Measurements from ENCODE around the gene KANTR.

Gene KANTR

GRCh38 chrX:53093748-53094581 is at the start of gene KANTR:
KANTR (plus strand) TSS chrX:53094142; CDS start chrX:53124273, 30,131 bp downstream.
- in situ Hi-C loops (cut with MboI; ENCODE audit: low pct_unique_long_range_greater_than_20kb, low sequenced_read_pairs): no loop called here
- peak; percentile 99 for DNase-seq

- DNase-seq: no peak
- in situ Hi-C loops (cut with MboI; ENCODE audit: low pct_unique_long_range_greater_than_20kb, low sequenced_read_pairs): no loop called here
These were observed 48.9 kb upstream of the KANTR start for GRCh38 chrX:53044995-53045394.

- DNase-seq: peak; percentile 3
- in situ Hi-C loops (cut with MboI; ENCODE audit: low pct_unique_long_range_greater_than_20kb, low sequenced_read_pairs): no loop called here
These were observed 46.7 kb upstream of the KANTR start for GRCh38 chrX:53047228-53047627.

GRCh38 chrX:53048169-53049126 is 45.5 kb upstream of the KANTR start, which contains the start of gene GPR173:
GPR173 (plus strand) TSS chrX:53048789; CDS start chrX:53076622, 27,833 bp downstream.
- in situ Hi-C loops (cut with MboI; ENCODE audit: low pct_unique_long_range_greater_than_20kb, low sequenced_read_pairs): no loop called here
- no peak for DNase-seq

GRCh38 chrX:53049127-53049517 is 44.8 kb upstream of the KANTR start:
- in situ Hi-C loops (cut with MboI; ENCODE audit: low pct_unique_long_range_greater_than_20kb, low sequenced_read_pairs): no loop called here
- no peak for DNase-seq

- no peak for DNase-seq
- in situ Hi-C loops (cut with MboI; ENCODE audit: low pct_unique_long_range_greater_than_20kb, low sequenced_read_pairs): no loop called here
These were observed 43.1 kb upstream of the KANTR start for GRCh38 chrX:53050841-53051240.

GRCh38 chrX:53055244-53055849 is 38.6 kb upstream of the KANTR start:
- no peak for DNase-seq
- in situ Hi-C loops (cut with MboI; ENCODE audit: low pct_unique_long_range_greater_than_20kb, low sequenced_read_pairs): no loop called here

- DNase-seq: no peak
- in situ Hi-C loops (cut with MboI; ENCODE audit: low pct_unique_long_range_greater_than_20kb, low sequenced_read_pairs): no loop called here
These were observed 37.6 kb upstream of the KANTR start for GRCh38 chrX:53056292-53056691.

GRCh38 chrX:53065104-53065503 is 28.8 kb upstream of the KANTR start:
- in situ Hi-C loops (cut with MboI; ENCODE audit: low pct_unique_long_range_greater_than_20kb, low sequenced_read_pairs): no loop called here
- no peak for DNase-seq

GRCh38 chrX:53071064-53071463 is 22.9 kb upstream of the KANTR start:
- DNase-seq: no peak
- in situ Hi-C loops (cut with MboI; ENCODE audit: low pct_unique_long_range_greater_than_20kb, low sequenced_read_pairs): no loop called here

GRCh38 chrX:53071604-53072417 is 22.1 kb upstream of the KANTR start:
- DNase-seq: peak; percentile 89
- in situ Hi-C loops (cut with MboI; ENCODE audit: low pct_unique_long_range_greater_than_20kb, low sequenced_read_pairs): no loop called here

- peak; percentile 62 for DNase-seq
- in situ Hi-C loops (cut with MboI; ENCODE audit: low pct_unique_long_range_greater_than_20kb, low sequenced_read_pairs): no loop called here
These were observed 21.4 kb upstream of the KANTR start for GRCh38 chrX:53072418-53073114.

GRCh38 chrX:53073115-53073586 is 20.8 kb upstream of the KANTR start:
- in situ Hi-C loops (cut with MboI; ENCODE audit: low pct_unique_long_range_greater_than_20kb, low sequenced_read_pairs): no loop called here
- DNase-seq: peak; percentile 52

GRCh38 chrX:53075011-53075410 is 18.9 kb upstream of the KANTR start:
- in situ Hi-C loops (cut with MboI; ENCODE audit: low pct_unique_long_range_greater_than_20kb, low sequenced_read_pairs): no loop called here
- peak; percentile 48 for DNase-seq

GRCh38 chrX:53076671-53077070 is 17.3 kb upstream of the KANTR start:
- in situ Hi-C loops (cut with MboI; ENCODE audit: low pct_unique_long_range_greater_than_20kb, low sequenced_read_pairs): no loop called here
- no peak for DNase-seq

GRCh38 chrX:53077207-53078197 is 16.4 kb upstream of the KANTR start:
- in situ Hi-C loops (cut with MboI; ENCODE audit: low pct_unique_long_range_greater_than_20kb, low sequenced_read_pairs): no loop called here
- DNase-seq: no peak

- in situ Hi-C loops (cut with MboI; ENCODE audit: low pct_unique_long_range_greater_than_20kb, low sequenced_read_pairs): no loop called here
- DNase-seq: no peak
These were observed 15.0 kb upstream of the KANTR start for GRCh38 chrX:53078943-53079342.
